Kidney (tissue), 14 donors: ENCODE measurements around the gene CDHR4. TPM values are rescaled to one million over a fixed set of nuclear protein-coding genes. Genes with fewer than 3 reads are reported as not detected.
"Not testable (repeated sequence)": the region's sequence is repeated elsewhere in the genome, so short reads cannot be mapped to it uniquely, and the experiment has no call there.

Experiments used
- DNase-seq, 5 donors: peaks; one replicate each; pipeline ENCODE4 v3.0.0-alpha.2; 2013 to 2020
- FAIRE-seq: peaks from 2 replicates; lab custom pipeline; 2012; peaks lifted over from hg19 to GRCh38; lab: Jason Lieb, UNC
- H3K27ac ChIP-seq, 2 donors: one replicate each; pipeline ENCODE4 v1.7.0; 2013; ENCODE audit warnings: low read depth in 2 of 2, low read length in 2 of 2, inconsistent platforms in 1 of 2
- H3K27me3 ChIP-seq: one replicate; pipeline ENCODE4 v1.7.1; 2013; ENCODE audit warnings: low read length, inconsistent platforms; ENCODE audit not compliant: control insufficient read depth, insufficient read depth
- H3K36me3 ChIP-seq, 3 donors: one replicate each; pipeline versions ENCODE4 v1.7.0 to v1.7.1; 2013; ENCODE audit warnings: low read length in 3 of 3, control low read depth in 1 of 3, inconsistent platforms in 1 of 3; ENCODE audit not compliant: insufficient read depth in 3 of 3, control insufficient read depth in 2 of 3
- H3K4me1 ChIP-seq, 3 donors: one replicate each; pipeline versions ENCODE4 v1.7.0 to v1.7.1; 2013; ENCODE audit warnings: low read length in 3 of 3, inconsistent platforms in 1 of 3, low read depth in 1 of 3; ENCODE audit not compliant: control insufficient read depth in 2 of 3, insufficient read depth in 2 of 3
- H3K4me3 ChIP-seq, 3 donors: one replicate each; pipeline versions ENCODE4 v1.7.0 to v1.8.1; 2013; ENCODE audit warnings: low read length in 3 of 3, control low read depth in 1 of 3, inconsistent platforms in 1 of 3
- H3K9ac ChIP-seq, 3 donors: one replicate each; pipeline versions ENCODE4 v1.7.0 to v1.7.1; 2013; ENCODE audit warnings: low read length in 3 of 3, control low read depth in 1 of 3, inconsistent platforms in 1 of 3
- H3K9me3 ChIP-seq, 3 donors: one replicate each; pipeline versions ENCODE4 v1.7.0 to v1.7.1; 2013; ENCODE audit warnings: low read length in 3 of 3, control low read depth in 1 of 3, inconsistent platforms in 1 of 3; ENCODE audit not compliant: control insufficient read depth in 2 of 3, insufficient read depth in 1 of 3
- CTCF ChIP-seq: IDR thresholded peaks from 3 replicates; pipeline ENCODE4 v1.5.1; 2012; ENCODE audit warnings: mild to moderate bottlenecking, moderate library complexity, borderline replicate concordance; ENCODE audit not compliant: insufficient read depth; ENCODE audit errors: extremely low read depth
- intact Hi-C: fragments of 100-400 bp; cut with DNase I; formaldehyde crosslinking; loops from one replicate; pipeline ENCODE4 v1.11.1; 2022
- polyA plus RNA-seq: library from polyadenylated mRNA; stranded (reverse); fragments of 350-450 nt; fragmentation: Illumina TruSeq; extraction: RNeasy Lipid Tissue Mini Kit (QIAGEN cat#74804); gene quantifications from one replicate; pipeline ENCODE4 v1.2.3, GENCODE V29; 2014; ENCODE audit warnings: low read depth, low replicate concordance; ENCODE audit not compliant: insufficient read depth
- total RNA-seq: library from RNA; stranded (reverse); fragmentation: NEBNext Ultra II Directional; extraction: Animal tissue kit (Norgen Biotek cat#: 25700); gene quantifications from one replicate; pipeline ENCODE4 v1.2.1, GENCODE V29; 2021
- donor health status: control.
- donor health status: control.
- donor health status: control.
- donor health status: control.
- donor health status: control.
- donor health status: DM: yes; HTN: yes; CAD: no.
- donor health status: Normal renal cell carcinoma (clear cell type).

The CDHR4 gene
- total and polyA plus RNA-seq, 2 donors from 2014 or later, result 0.54 TPM; not detected in 1

GRCh38 chr3:49781415-49782199 lies 18.1 kb downstream of the CDHR4 start:
- Histone ChIP-seq H3K4me1 (peaks cover 0 to 10% (median 0%) of the 10 kb centered on the region in 3 donors), H3K9ac (no peak overlapping the region), H3K4me3 (no peak overlapping the region), H3K27ac (no peak overlapping the region), H3K9me3 (no peaks in the 10 kb centered on the region), H3K36me3 (peaks cover 2 to 6% (median 3%) of the 10 kb centered on the region in 3 donors), H3K27me3 (no peaks in the 10 kb centered on the region)
- FAIRE-seq (no peak), DNase-seq (peak in 1 of 5 donors; percentile 12)
- TF ChIP-seq CTCF, result no peak
- intact Hi-C loops, result no loop called here

- FAIRE-seq, intact Hi-C loops, H3K27ac ChIP-seq, H3K36me3 ChIP-seq, H3K9ac ChIP-seq, H3K4me3 ChIP-seq, H3K27me3 ChIP-seq, H3K9me3 ChIP-seq: not testable (repeated sequence)
- H3K4me1 ChIP-seq, result peaks cover 0 to 10% (median 0%) of the 10 kb centered on the region in 3 donors
- DNase-seq, result peak in 1 of 5 donors; percentile 4
Measured at GRCh38 chr3:49780975-49781365, 18.7 kb downstream of the CDHR4 start.

GRCh38 chr3:49780080-49780974 lies 19.3 kb downstream of the CDHR4 start:
- Histone ChIP-seq H3K4me3 (no peak overlapping the region), H3K27ac (no peak overlapping the region), H3K36me3 (peaks cover 2 to 11% (median 3%) of the 10 kb centered on the region in 3 donors), H3K9me3 (no peaks in the 10 kb centered on the region), H3K9ac (peak overlapping the region in 1 of 3 donors; percentile 3), H3K4me1 (peaks cover 0 to 10% (median 0%) of the 10 kb centered on the region in 3 donors), H3K27me3 (no peaks in the 10 kb centered on the region)
- DNase-seq (no peak), FAIRE-seq (no peak)
- no peak for TF ChIP-seq CTCF
- intact Hi-C loops, result no loop called here
